ENCODE results near the gene SP3.

Gene SP3

GRCh38 chr2:173872714-173873113 lies 92.5 kb downstream of the SP3 start:
- DNase-seq (ENCODE audit: low spot score in 2 of 2) = no peak
- Histone ChIP-seq H3K9me3 (no peaks in the 10 kb centered on the region), H3K4me1 (no peaks in the 10 kb centered on the region; the same call in 1 of the 2 replicates), H3K27me3 (ENCODE audit: low read depth) (no peaks in the 10 kb centered on the region), H3K4me3 (no peak overlapping the region), H3K36me3 (replicated peaks) (no peaks in the 10 kb centered on the region)
- in situ Hi-C loops (cut with MboI; ENCODE audit: low sequenced_read_pairs) = no loop called here

- Histone ChIP-seq H3K4me3 (no peak overlapping the region), H3K36me3 (replicated peaks) (no peaks in the 10 kb centered on the region), H3K4me1 (peaks cover 7% of the 10 kb centered on the region), H3K27me3 (ENCODE audit: low read depth) (no peaks in the 10 kb centered on the region), H3K9me3 (no peaks in the 10 kb centered on the region)
- no peak for DNase-seq (ENCODE audit: low spot score in 2 of 2)
- in situ Hi-C loops (cut with MboI; ENCODE audit: low sequenced_read_pairs) = no loop called here
These were observed 95.6 kb downstream of the SP3 start for GRCh38 chr2:173869244-173870229.

- peaks cover 7% of the 10 kb centered on the region for H3K4me1 ChIP-seq
- H3K9me3 ChIP-seq = no peaks in the 10 kb centered on the region
- H3K4me3 ChIP-seq = no peak overlapping the region
- in situ Hi-C loops (cut with MboI; ENCODE audit: low sequenced_read_pairs) = no loop called here
- DNase-seq (ENCODE audit: low spot score in 2 of 2) = no peak
- H3K27me3 ChIP-seq (ENCODE audit: low read depth) = no peaks in the 10 kb centered on the region
- no peaks in the 10 kb centered on the region for H3K36me3 ChIP-seq (replicated peaks)
These were observed 96.8 kb downstream of the SP3 start for GRCh38 chr2:173868406-173868805.

GRCh38 chr2:173866874-173867618 lies 98.1 kb downstream of the SP3 start:
- Histone ChIP-seq H3K4me1 (peaks cover 7% of the 10 kb centered on the region), H3K4me3 (no peak overlapping the region), H3K36me3 (replicated peaks) (no peaks in the 10 kb centered on the region), H3K9me3 (no peaks in the 10 kb centered on the region), H3K27me3 (ENCODE audit: low read depth) (no peaks in the 10 kb centered on the region)
- peak in 1 of 2 experiments; percentile 40 for DNase-seq (ENCODE audit: low spot score in 2 of 2)
- in situ Hi-C loops (cut with MboI; ENCODE audit: low sequenced_read_pairs) = no loop called here

GRCh38 chr2:173865971-173866873 lies 99.0 kb downstream of the SP3 start:
- Histone ChIP-seq H3K36me3 (replicated peaks) (no peaks in the 10 kb centered on the region), H3K9me3 (no peaks in the 10 kb centered on the region), H3K4me3 (no peak overlapping the region), H3K27me3 (ENCODE audit: low read depth) (no peaks in the 10 kb centered on the region), H3K4me1 (peaks cover 7% of the 10 kb centered on the region)
- in situ Hi-C loops (cut with MboI; ENCODE audit: low sequenced_read_pairs) = no loop called here
- peak in 1 of 2 experiments; percentile 66 for DNase-seq (ENCODE audit: low spot score in 2 of 2)

GRCh38 chr2:173862612-173863217 lies 102.5 kb downstream of the SP3 start:
- DNase-seq (ENCODE audit: low spot score in 2 of 2) = no peak
- Histone ChIP-seq H3K4me3 (no peak overlapping the region), H3K27me3 (ENCODE audit: low read depth) (no peaks in the 10 kb centered on the region), H3K36me3 (replicated peaks) (no peaks in the 10 kb centered on the region), H3K9me3 (no peaks in the 10 kb centered on the region), H3K4me1 (peaks cover 7% of the 10 kb centered on the region)
- in situ Hi-C loops (cut with MboI; ENCODE audit: low sequenced_read_pairs) = no loop called here

- Histone ChIP-seq H3K4me3 (no peak overlapping the region), H3K27me3 (ENCODE audit: low read depth) (no peaks in the 10 kb centered on the region), H3K36me3 (replicated peaks) (no peaks in the 10 kb centered on the region), H3K4me1 (no peaks in the 10 kb centered on the region), H3K9me3 (no peaks in the 10 kb centered on the region)
- no peak for DNase-seq (ENCODE audit: low spot score in 2 of 2)
- in situ Hi-C loops (cut with MboI; ENCODE audit: low sequenced_read_pairs) = no loop called here
These were observed 104.6 kb downstream of the SP3 start for GRCh38 chr2:173860566-173860965.

GRCh38 chr2:173860082-173860481 lies 105.1 kb downstream of the SP3 start:
- H3K27me3 ChIP-seq (ENCODE audit: low read depth) = no peaks in the 10 kb centered on the region
- no peaks in the 10 kb centered on the region for H3K36me3 ChIP-seq (replicated peaks)
- no peak overlapping the region for H3K4me3 ChIP-seq
- in situ Hi-C loops (cut with MboI; ENCODE audit: low sequenced_read_pairs) = no loop called here
- no peak for DNase-seq (ENCODE audit: low spot score in 2 of 2)
- H3K4me1 ChIP-seq = no peaks in the 10 kb centered on the region
- H3K9me3 ChIP-seq = no peaks in the 10 kb centered on the region

GRCh38 chr2:173858291-173858731 lies 106.9 kb downstream of the SP3 start:
- H3K27me3 ChIP-seq (ENCODE audit: low read depth) = no peaks in the 10 kb centered on the region
- no peaks in the 10 kb centered on the region for H3K4me1 ChIP-seq
- in situ Hi-C loops (cut with MboI; ENCODE audit: low sequenced_read_pairs) = no loop called here
- no peaks in the 10 kb centered on the region for H3K9me3 ChIP-seq
- H3K36me3 ChIP-seq (replicated peaks) = no peaks in the 10 kb centered on the region
- H3K4me3 ChIP-seq = no peak overlapping the region
- DNase-seq (ENCODE audit: low spot score in 2 of 2) = no peak
